HG03097 (cell line): Measurements from ENCODE around the gene FER.

Source experiments
- ATAC-seq: cut with Tn5 transposase; IDR thresholded peaks from one replicate; pipeline ENCODE4 v1.9.1; 2021; ENCODE audit not compliant: unreplicated experiment, low FRiP score

The FER gene

GRCh38 chr5:109163336-109163735, 415.6 kb downstream of the FER start:
- ATAC-seq = no peak

- no peak for ATAC-seq
Observed at GRCh38 chr5:109164001-109164400, 416.3 kb downstream of the FER start.

GRCh38 chr5:109167586-109167985, 419.9 kb downstream of the FER start:
- no peak for ATAC-seq

GRCh38 chr5:109168151-109168550, 420.5 kb downstream of the FER start:
- no peak for ATAC-seq

GRCh38 chr5:109170629-109171350, 423.1 kb downstream of the FER start:
- no peak for ATAC-seq

- peak; percentile 76 for ATAC-seq
Observed at GRCh38 chr5:109171437-109172073, 423.9 kb downstream of the FER start.

GRCh38 chr5:109173036-109173794, 425.5 kb downstream of the FER start:
- ATAC-seq = no peak

- ATAC-seq = no peak
Observed at GRCh38 chr5:109177227-109177626, 429.5 kb downstream of the FER start.

GRCh38 chr5:109177782-109178181, 430.1 kb downstream of the FER start:
- no peak for ATAC-seq

- ATAC-seq = no peak
Observed at GRCh38 chr5:109180668-109181067, 433.0 kb downstream of the FER start.

- no peak for ATAC-seq
Observed at GRCh38 chr5:109186759-109187158, 439.1 kb downstream of the FER start.

- ATAC-seq = no peak
Observed at GRCh38 chr5:109191153-109191558, 443.5 kb downstream of the FER start.

GRCh38 chr5:109192027-109192426, 444.3 kb downstream of the FER start:
- ATAC-seq = no peak

GRCh38 chr5:109192555-109193281, 445.0 kb downstream of the FER start:
- ATAC-seq = no peak

- ATAC-seq = no peak
Observed at GRCh38 chr5:109195667-109196066, 448.0 kb downstream of the FER start.

- no peak for ATAC-seq
Observed at GRCh38 chr5:109196087-109196822, 448.6 kb downstream of the FER start.

GRCh38 chr5:109196823-109197160, 449.1 kb downstream of the FER start:
- ATAC-seq = no peak

- ATAC-seq = no peak
Observed at GRCh38 chr5:109199289-109199688, 451.6 kb downstream of the FER start.

- no peak for ATAC-seq
Observed at GRCh38 chr5:109199799-109200620, 452.3 kb downstream of the FER start.

- ATAC-seq = no peak
Observed at GRCh38 chr5:109215040-109215439, 467.3 kb downstream of the FER start.
